ACC112 (cell line): ENCODE data around the gene MYOG.

Source experiments
- H2AFZ ChIP-seq: fragments of 200-600 bp; sonication (generic); one replicate; pipeline ENCODE4 v1.6.0; 2017; ENCODE audit warnings: antibody characterized with exemption, low read length; ENCODE audit not compliant: unreplicated experiment
- H3K27ac ChIP-seq: fragments of 200-600 bp; sonication (generic); 2 replicates; pipeline ENCODE4 v1.5.1; 2014; ENCODE audit warnings: low read depth, mild to moderate bottlenecking, antibody characterized with exemption, low read length, moderate library complexity
- H3K27me3 ChIP-seq: fragments of 200-600 bp; sonication (generic); 2 replicates; pipeline ENCODE4 v1.6.1; 2014; ENCODE audit warnings: mild to moderate bottlenecking, antibody characterized with exemption, low read length, moderate library complexity, mixed read lengths; ENCODE audit not compliant: insufficient read depth
- H3K36me3 ChIP-seq: fragments of 200-600 bp; sonication (generic); 2 replicates; pipeline ENCODE4 v1.6.1; 2016; ENCODE audit warnings: mild to moderate bottlenecking, antibody characterized with exemption, low read length, moderate library complexity, mixed read lengths; ENCODE audit not compliant: insufficient read depth
- H3K4me1 ChIP-seq: fragments of 200-600 bp; sonication (generic); one replicate; pipeline ENCODE4 v1.6.1; 2016; ENCODE audit warnings: low read length, mixed read lengths; ENCODE audit not compliant: insufficient read depth, unreplicated experiment, control insufficient read depth
- H3K4me3 ChIP-seq: fragments of 200-600 bp; sonication (generic); 2 replicates; pipeline ENCODE4 v1.5.1; 2014; ENCODE audit warnings: mild to moderate bottlenecking, low read depth, low read length
- H3K79me2 ChIP-seq: fragments of 200-600 bp; sonication (generic); one replicate; pipeline ENCODE4 v1.6.0; 2016; ENCODE audit warnings: low read length; ENCODE audit not compliant: control insufficient read depth, unreplicated experiment, insufficient read depth

The MYOG gene

DNA sequence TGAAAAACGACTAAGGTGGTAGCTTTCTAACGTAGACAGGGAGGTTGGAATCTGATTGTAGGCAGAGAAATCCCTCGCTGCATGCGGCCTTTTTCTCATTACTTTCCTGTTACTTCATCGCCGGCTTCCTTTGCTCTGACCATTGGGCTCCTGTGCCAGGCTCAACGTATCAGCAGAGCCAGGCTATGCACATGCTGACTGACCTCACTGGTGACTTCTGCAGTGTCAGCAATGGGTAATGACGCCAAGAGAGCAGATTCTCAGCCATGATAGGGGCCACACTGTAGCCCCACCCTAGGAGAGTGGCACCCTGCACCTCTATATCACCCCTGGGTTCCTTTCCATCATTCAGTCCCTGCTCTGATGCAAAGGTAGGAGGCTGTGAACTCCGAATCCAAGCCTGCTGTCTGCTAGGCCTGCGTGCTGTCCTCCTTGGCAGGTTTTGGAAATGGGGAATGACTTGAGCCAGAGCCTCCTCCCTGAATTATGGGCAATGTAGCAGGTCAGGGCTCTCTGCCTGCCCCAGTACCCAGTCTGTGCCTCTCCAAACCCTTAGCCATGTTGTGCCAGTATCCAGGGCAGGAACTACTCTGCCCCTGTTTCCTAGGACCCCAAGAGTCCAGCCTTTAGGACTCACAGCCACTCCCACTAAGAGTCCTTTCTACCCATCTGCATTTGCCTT is 48.2 kb downstream of the MYOG start:
- no peak overlapping the region for H3K27ac ChIP-seq
- peaks cover 27% of the 10 kb centered on the region for H3K4me1 ChIP-seq
- H2AFZ ChIP-seq: no peak overlapping the region
- peaks cover 3% of the 10 kb centered on the region for H3K79me2 ChIP-seq
- H3K4me3 ChIP-seq: no peak overlapping the region
- H3K27me3 ChIP-seq: no peaks in the 10 kb centered on the region
- peaks cover 4% of the 10 kb centered on the region; the same call in 1 of the 2 replicates for H3K36me3 ChIP-seq

DNA sequence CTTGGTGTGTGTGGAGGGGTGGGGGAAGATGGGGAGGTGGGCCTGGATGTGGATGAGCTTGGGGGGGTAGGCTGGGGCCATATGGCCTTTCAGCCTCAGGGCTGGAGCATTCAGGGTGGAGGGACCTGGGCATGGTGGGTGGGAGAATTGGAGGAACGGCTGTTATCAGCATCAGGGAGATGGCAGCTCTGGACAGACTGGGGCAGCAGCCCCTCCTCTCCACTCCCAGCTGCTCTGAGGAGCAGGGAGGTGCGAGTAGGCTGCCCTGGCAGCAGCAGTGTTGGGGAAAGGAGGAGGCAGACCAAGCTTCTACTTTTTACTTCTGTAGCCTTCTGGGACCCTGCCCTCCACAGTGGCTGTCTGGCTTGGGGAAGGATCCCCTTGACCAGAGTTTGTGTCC is 49.3 kb downstream of the MYOG start:
- Histone ChIP-seq H3K4me1 (peaks cover 21% of the 10 kb centered on the region), H2AFZ (no peak overlapping the region), H3K27me3 (no peaks in the 10 kb centered on the region), H3K36me3 (peaks cover 4% of the 10 kb centered on the region; the same call in 1 of the 2 replicates), H3K4me3 (no peak overlapping the region), H3K79me2 (no peaks in the 10 kb centered on the region), H3K27ac (no peak overlapping the region)

DNA sequence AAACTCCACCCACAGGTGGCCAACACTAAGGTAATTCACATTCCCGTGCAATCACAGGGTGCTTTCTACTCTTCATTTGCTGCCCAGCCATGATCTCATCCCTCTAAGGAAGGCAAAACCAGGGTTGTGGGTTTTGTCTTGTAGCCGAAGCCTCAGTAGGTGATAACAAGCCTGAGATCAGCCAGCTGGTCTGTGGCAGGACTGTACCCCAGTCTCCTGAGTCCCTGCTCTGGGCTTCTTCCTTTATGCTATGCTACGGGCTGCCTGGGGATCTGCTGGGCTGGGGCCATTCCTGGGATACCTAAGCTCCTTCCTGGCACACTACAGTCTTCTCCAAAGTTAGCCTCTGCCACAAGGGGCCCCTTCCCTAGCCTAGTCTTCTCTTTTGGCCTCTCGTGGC is 49.7 kb downstream of the MYOG start:
- Histone ChIP-seq H3K36me3 (peaks cover 4% of the 10 kb centered on the region; the same call in 1 of the 2 replicates), H2AFZ (no peak overlapping the region), H3K79me2 (no peaks in the 10 kb centered on the region), H3K4me3 (no peak overlapping the region), H3K27ac (no peak overlapping the region), H3K4me1 (peaks cover 21% of the 10 kb centered on the region), H3K27me3 (no peaks in the 10 kb centered on the region)

DNA sequence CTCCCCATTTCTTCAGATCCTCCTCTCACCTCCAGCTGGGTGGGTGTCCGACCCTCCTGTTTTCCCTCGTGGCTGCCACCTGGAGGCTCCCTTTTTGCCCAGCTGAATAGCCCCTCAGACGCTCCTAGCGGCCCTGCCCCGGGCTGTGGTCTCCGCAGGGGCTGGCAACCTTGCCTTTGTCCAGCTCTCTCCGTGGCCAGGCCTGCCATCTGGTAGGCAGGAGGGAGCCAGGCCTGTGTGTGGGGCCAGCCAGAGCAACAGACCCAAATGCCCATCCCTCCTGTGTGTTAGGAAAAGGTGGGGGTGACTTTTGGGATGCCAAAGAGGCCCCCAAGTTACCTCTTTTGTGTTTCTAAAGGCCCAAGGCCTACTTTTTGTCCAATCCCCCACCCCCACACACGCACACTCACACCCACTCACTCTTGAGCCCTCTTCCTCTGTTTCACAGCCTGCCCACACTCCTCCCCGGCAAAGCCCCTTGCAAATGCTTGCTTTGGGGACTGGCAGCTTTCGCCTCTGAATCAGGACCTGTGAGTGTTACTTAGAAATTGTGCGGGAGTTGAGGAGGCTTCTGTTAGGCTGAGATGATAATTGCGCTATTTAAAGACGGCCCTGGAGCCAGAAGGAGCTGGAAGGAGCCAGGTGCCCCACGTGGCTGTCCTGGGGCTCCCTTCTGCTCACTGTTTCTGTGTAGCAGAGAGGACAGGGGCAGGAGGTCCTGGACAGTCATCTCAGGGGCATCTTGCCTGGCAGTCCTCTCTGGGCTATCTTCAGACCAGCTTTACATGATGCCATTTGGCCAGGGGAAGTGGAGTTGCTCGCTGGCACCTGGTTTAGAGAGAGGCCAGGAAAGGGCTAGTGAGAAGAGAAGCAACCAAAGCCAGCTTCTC is 50.5 kb downstream of the MYOG start:
- no peaks in the 10 kb centered on the region for H3K27me3 ChIP-seq
- no peaks in the 10 kb centered on the region for H3K79me2 ChIP-seq
- H3K36me3 ChIP-seq: peaks cover 4% of the 10 kb centered on the region; the same call in 1 of the 2 replicates
- H3K27ac ChIP-seq: no peak overlapping the region
- no peak overlapping the region for H3K4me3 ChIP-seq
- H3K4me1 ChIP-seq: peaks cover 21% of the 10 kb centered on the region
- no peak overlapping the region for H2AFZ ChIP-seq

DNA sequence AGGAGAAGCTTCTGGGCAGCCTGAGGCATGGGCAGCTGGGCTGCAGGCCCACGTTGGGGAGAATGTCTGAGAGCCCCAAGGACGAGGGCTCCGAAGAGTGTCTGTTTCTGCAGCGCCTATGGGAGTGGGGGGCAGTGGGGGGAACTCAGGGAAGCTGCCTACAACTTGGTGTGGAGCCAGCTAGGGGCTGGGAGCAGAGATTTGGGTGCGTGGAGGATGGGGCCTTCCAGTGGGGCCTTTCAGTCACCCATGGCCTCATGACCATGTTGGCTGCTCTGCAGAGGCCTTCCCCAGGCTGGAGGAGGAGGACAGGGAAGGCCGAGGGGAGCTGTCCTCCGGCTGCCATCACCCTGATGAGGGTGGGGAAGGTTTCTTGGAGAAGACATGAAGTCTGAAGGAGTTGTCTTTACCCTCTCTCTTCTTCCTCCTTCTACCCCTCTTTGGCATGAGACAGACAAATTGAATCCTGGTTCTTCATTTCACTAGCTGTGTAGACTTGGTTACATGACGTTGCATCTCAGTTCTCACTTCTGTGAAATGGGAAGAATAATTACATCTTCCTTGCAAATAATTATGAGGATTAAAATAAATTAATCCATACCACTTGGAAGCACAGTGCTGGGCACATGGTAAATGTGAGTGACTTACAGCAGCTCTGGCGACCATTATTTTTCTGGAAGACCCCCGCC is 51.2 kb downstream of the MYOG start:
- no peak overlapping the region for H2AFZ ChIP-seq

DNA sequence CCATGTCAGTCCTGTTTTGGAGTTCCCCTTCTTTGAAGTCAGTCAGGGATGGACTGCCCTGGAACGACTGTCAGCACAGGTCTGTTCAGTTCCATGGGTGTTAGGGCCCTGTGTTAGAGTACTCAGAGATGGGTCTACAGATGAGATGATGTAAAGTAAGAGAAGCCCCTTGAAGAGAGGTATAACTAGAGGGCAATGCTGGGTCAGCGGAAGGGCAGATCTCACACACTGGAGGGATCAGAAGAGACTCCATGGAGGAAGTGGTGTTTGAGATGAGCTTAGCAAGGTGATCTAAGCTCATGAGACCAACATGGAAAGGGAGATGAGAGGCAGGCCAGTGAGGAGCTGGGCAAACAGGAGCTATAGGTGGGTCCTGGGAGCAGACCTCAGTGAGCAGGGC is 51.9 kb downstream of the MYOG start:
- H3K79me2 ChIP-seq: no peaks in the 10 kb centered on the region
- H3K4me3 ChIP-seq: no peak overlapping the region
- no peaks in the 10 kb centered on the region for H3K36me3 ChIP-seq
- peaks cover 19% of the 10 kb centered on the region for H3K4me1 ChIP-seq
- H3K27me3 ChIP-seq: no peaks in the 10 kb centered on the region
- no peak overlapping the region for H3K27ac ChIP-seq
- no peak overlapping the region for H2AFZ ChIP-seq

More for the DNA sequence above, 51.2 kb downstream of the MYOG start:
- Histone ChIP-seq H3K27ac (no peak overlapping the region), H3K4me1 (peaks cover 21% of the 10 kb centered on the region), H3K4me3 (no peak overlapping the region), H3K27me3 (no peaks in the 10 kb centered on the region), H3K79me2 (no peaks in the 10 kb centered on the region), H3K36me3 (peaks cover 2% of the 10 kb centered on the region; the same call in 1 of the 2 replicates)

DNA sequence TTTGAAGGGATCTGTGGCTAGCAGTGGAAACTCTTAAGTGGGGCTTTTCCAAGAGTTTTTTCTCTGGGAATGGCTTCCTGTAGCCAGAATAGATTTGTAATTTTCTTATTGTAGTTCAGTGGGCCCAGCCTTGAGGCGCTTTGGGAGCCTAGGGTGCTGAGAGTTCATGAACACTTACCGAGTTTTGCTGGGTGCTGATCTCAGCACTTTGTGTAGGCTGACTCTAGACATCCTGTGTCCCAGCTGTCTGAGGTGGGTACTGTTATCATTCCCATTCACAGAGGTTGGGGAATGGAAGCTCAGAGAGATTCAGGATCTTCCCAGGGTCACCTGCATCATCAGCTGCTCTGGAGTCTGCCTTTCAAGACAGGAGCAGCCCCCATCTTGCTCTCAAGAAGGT is 52.5 kb downstream of the MYOG start:
- peaks cover 13% of the 10 kb centered on the region for H3K4me1 ChIP-seq
- H3K79me2 ChIP-seq: no peaks in the 10 kb centered on the region
- no peak overlapping the region for H3K27ac ChIP-seq
- H2AFZ ChIP-seq: no peak overlapping the region
- no peaks in the 10 kb centered on the region for H3K36me3 ChIP-seq
- no peak overlapping the region for H3K4me3 ChIP-seq
- H3K27me3 ChIP-seq: no peaks in the 10 kb centered on the region
